Activated CD4-positive, alpha-beta T cell treated with anti-CD3 and anti-CD28 coated beads, Interleukin-2, amount 50 U/mL, for 48 hours (primary cell): Measurements from ENCODE around the gene PCBP3.

Experiments used
- DNase-seq, 2 experiments: peaks; one replicate each; pipeline ENCODE4 v3.0.0-alpha.2; 2020

The PCBP3 gene

GRCh38 chr21:45866551-45866950, 223.0 kb downstream of the PCBP3 start:
- DNase-seq = no peak

GRCh38 chr21:45867041-45867666, 223.6 kb downstream of the PCBP3 start:
- no peak for DNase-seq

GRCh38 chr21:45867671-45868081, 224.2 kb downstream of the PCBP3 start:
- DNase-seq = no peak

- no peak for DNase-seq
Observed at GRCh38 chr21:45868086-45868485, 224.6 kb downstream of the PCBP3 start.

- DNase-seq = no peak
Observed at GRCh38 chr21:45868488-45868887, 225.0 kb downstream of the PCBP3 start.

- no peak for DNase-seq
Observed at GRCh38 chr21:45869121-45870007, 225.8 kb downstream of the PCBP3 start.

- DNase-seq = no peak
Observed at GRCh38 chr21:45870421-45870820, 226.9 kb downstream of the PCBP3 start.

GRCh38 chr21:45870851-45871615, 227.5 kb downstream of the PCBP3 start:
- no peak for DNase-seq

- no peak for DNase-seq
Observed at GRCh38 chr21:45871616-45872236, 228.2 kb downstream of the PCBP3 start.

GRCh38 chr21:45872471-45872870, 228.9 kb downstream of the PCBP3 start:
- no peak for DNase-seq

- no peak for DNase-seq
Observed at GRCh38 chr21:45872902-45873301, 229.4 kb downstream of the PCBP3 start.

- DNase-seq = no peak
Observed at GRCh38 chr21:45873418-45873817, 229.9 kb downstream of the PCBP3 start.

GRCh38 chr21:45873866-45874265, 230.3 kb downstream of the PCBP3 start:
- no peak for DNase-seq

GRCh38 chr21:45874716-45875415, 231.3 kb downstream of the PCBP3 start:
- DNase-seq = no peak

GRCh38 chr21:45875416-45875760, 231.9 kb downstream of the PCBP3 start:
- DNase-seq = no peak

- DNase-seq = no peak
Observed at GRCh38 chr21:45875881-45876280, 232.4 kb downstream of the PCBP3 start.

- no peak for DNase-seq
Observed at GRCh38 chr21:45876381-45877170, 233.1 kb downstream of the PCBP3 start.

- no peak for DNase-seq
Observed at GRCh38 chr21:45877171-45877438, 233.6 kb downstream of the PCBP3 start.

GRCh38 chr21:45877821-45878469, 234.4 kb downstream of the PCBP3 start:
- DNase-seq = no peak

- DNase-seq = peak; percentile 82 to 85
Observed at GRCh38 chr21:45880097-45881068, 236.9 kb downstream of the PCBP3 start.
